ENCODE data around the gene AKT3. TPM values are rescaled to one million over a fixed set of nuclear protein-coding genes. Genes with fewer than 3 reads are reported as not detected.

Gene AKT3
- total and polyA plus RNA-seq, 2 of the 8 experiments (the other 6 are each of a cell fraction or from before 2014, with no cell fraction given): 6.0 to 36.4 TPM

GRCh38 chr1:243791586-243792267 lies 58.3 kb downstream of the AKT3 start:
- H4K8ac ChIP-seq (ENCODE audit: extremely low read depth, insufficient read depth, low read length): no peak overlapping the region
- no peaks in the 10 kb centered on the region for H3K27me3 ChIP-seq (replicated peaks in 1 of 4; ENCODE audit: control insufficient read depth in 3 of 4, extremely low read depth in 1 of 4, insufficient read depth in 3 of 4, low read length in 3 of 4)
- no peak overlapping the region for H2BK12ac ChIP-seq (ENCODE audit: low read depth, low read length)
- H3K79me2 ChIP-seq (ENCODE audit: control insufficient read depth in 1 of 2, insufficient read depth in 2 of 2, low read length in 2 of 2): 0 out of 4 replicates have a peak, but pooled peaks cover 0 to 2% of the 10 kb centered on the region in 2 experiments
- DNase-seq (ENCODE audit: low read depth in 1 of 2, low spot score in 2 of 2) (no peak), FAIRE-seq (no peak)
- H4K5ac ChIP-seq (ENCODE audit: insufficient read length, low read depth, low read length): no peak overlapping the region
- H3K36me3 ChIP-seq (ENCODE audit: control insufficient read depth in 2 of 4, insufficient read depth in 4 of 4, low read length in 3 of 4): no peaks in the 10 kb centered on the region
- TF ChIP-seq BRCA1 (IDR thresholded peaks at IDR 0.05; ENCODE audit: low read depth, low read length) (no peak), HDAC6 (IDR thresholded peaks at IDR 0.05; ENCODE audit: low read depth, low read length) (no peak), YY1 (IDR thresholded peaks at IDR 0.05; ENCODE audit: low read depth, low read length) (no peak)
- H4K91ac ChIP-seq (replicated peaks; ENCODE audit: insufficient read length, low read length): no peak overlapping the region
- no peaks in the 10 kb centered on the region for H4K20me1 ChIP-seq (replicated peaks in 1 of 2; ENCODE audit: control insufficient read depth in 1 of 2, insufficient read depth in 2 of 2, low read length in 2 of 2)
- POLR2A ChIA-PET (ENCODE audit: partially characterized antibody): interaction anchor here (1.7 kb wide), 1 partner anchor 7 kb away, joined by 5 read pairs; no protein-coding TSS in a partner anchor
- CTCF ChIA-PET (ENCODE audit: partially characterized antibody): interaction anchor here (1.4 kb wide), 1 partner anchor 8 kb away, joined by 3 read pairs; no protein-coding TSS in a partner anchor
- H3K23me2 ChIP-seq (ENCODE audit: low read depth, low read length): no peaks in the 10 kb centered on the region
- no peak overlapping the region for H2BK20ac ChIP-seq (ENCODE audit: low read length)
- no peak overlapping the region for H3K4ac ChIP-seq (replicated peaks; ENCODE audit: insufficient read length, low read depth, low read length)
- H3K9ac ChIP-seq (replicated peaks in 1 of 4; ENCODE audit: extremely low read depth in 1 of 4, low read depth in 3 of 4, low read length in 3 of 4): no peak overlapping the region
- no peak overlapping the region for H3K14ac ChIP-seq (ENCODE audit: insufficient read length)
- H3K4me3 ChIP-seq (ENCODE audit: extremely low read depth in 1 of 4, insufficient read depth in 2 of 4, low read depth in 3 of 4, low read length in 4 of 4): no peak overlapping the region
- WGBS, 2 experiments (ENCODE audit: extremely low coverage in 1 of 2, insufficient coverage in 1 of 2, insufficient read length in 1 of 2, insufficient replicate concordance in 2 of 2, low coverage in 1 of 2, low lambda C conversion rate in 2 of 2, missing lambda C conversion rate in 1 of 2): 82% methylated on average over 4 of the region's 4 CpGs; no CpG with 5 or more reads in 1 of the 2 experiments
- no peak overlapping the region for H2AK5ac ChIP-seq (ENCODE audit: low read depth, low read length)
- no peak overlapping the region for H3K18ac ChIP-seq (ENCODE audit: extremely low read depth, low read length)
- no peak overlapping the region for H3K4me2 ChIP-seq (ENCODE audit: insufficient read depth in 1 of 2, low read depth in 2 of 2, low read length in 2 of 2)
- H3K9me3 ChIP-seq (ENCODE audit: insufficient read depth in 2 of 2, low read depth in 1 of 2, low read length in 1 of 2): no peaks in the 10 kb centered on the region
- no peak overlapping the region for H3K56ac ChIP-seq (replicated peaks; ENCODE audit: insufficient read length, low read depth, low read length)
- H2BK5ac ChIP-seq (ENCODE audit: low read depth, low read length): no peak overlapping the region
- no peak overlapping the region for H2BK15ac ChIP-seq (ENCODE audit: low read length)
- no peaks in the 10 kb centered on the region; the same call in 1 of the 2 replicates for H3K79me1 ChIP-seq (ENCODE audit: low read depth, low read length)
- no peak overlapping the region for H2AFZ ChIP-seq (ENCODE audit: low read length)
- no peak overlapping the region for H3K23ac ChIP-seq (ENCODE audit: insufficient read length)
- H3K4me1 ChIP-seq (replicated peaks in 1 of 4; ENCODE audit: control insufficient read depth in 3 of 4, insufficient read depth in 4 of 4, low read length in 3 of 4): no peaks in the 10 kb centered on the region; a peak in 1 of 7 replicates
- H3K27ac ChIP-seq (ENCODE audit: low read depth, low read length): no peak overlapping the region
- H2BK120ac ChIP-seq (replicated peaks; ENCODE audit: low read depth, low read length): no peak overlapping the region

All from H1 (cell line).